Loucy (cell line): ENCODE measurements around the gene ZFP28.

Source experiments
- EZH2phosphoT487 ChIP-seq: fragments of 200-600 bp; IDR thresholded peaks from 2 replicates; pipeline ENCODE4 v1.6.1; 2018; ENCODE audit warnings: antibody characterized with exemption, mild to moderate bottlenecking, moderate library complexity, borderline replicate concordance
- TF ChIP-seq, protein P1 (sequence below): fragments of 200-600 bp; sonication (generic); conservative IDR thresholded peaks from 2 replicates; pipeline ENCODE4 v1.5.1; 2014; ENCODE audit warnings: mild to moderate bottlenecking, antibody characterized with exemption, low read length

GRCh38 chr19:56562766-56563165 lies 24.0 kb downstream of the ZFP28 start:
- TF ChIP-seq, protein P1, sequence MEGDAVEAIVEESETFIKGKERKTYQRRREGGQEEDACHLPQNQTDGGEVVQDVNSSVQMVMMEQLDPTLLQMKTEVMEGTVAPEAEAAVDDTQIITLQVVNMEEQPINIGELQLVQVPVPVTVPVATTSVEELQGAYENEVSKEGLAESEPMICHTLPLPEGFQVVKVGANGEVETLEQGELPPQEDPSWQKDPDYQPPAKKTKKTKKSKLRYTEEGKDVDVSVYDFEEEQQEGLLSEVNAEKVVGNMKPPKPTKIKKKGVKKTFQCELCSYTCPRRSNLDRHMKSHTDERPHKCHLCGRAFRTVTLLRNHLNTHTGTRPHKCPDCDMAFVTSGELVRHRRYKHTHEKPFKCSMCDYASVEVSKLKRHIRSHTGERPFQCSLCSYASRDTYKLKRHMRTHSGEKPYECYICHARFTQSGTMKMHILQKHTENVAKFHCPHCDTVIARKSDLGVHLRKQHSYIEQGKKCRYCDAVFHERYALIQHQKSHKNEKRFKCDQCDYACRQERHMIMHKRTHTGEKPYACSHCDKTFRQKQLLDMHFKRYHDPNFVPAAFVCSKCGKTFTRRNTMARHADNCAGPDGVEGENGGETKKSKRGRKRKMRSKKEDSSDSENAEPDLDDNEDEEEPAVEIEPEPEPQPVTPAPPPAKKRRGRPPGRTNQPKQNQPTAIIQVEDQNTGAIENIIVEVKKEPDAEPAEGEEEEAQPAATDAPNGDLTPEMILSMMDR, result no peak
- TF ChIP-seq EZH2phosphoT487, result no peak
